Smooth muscle cell (in vitro differentiated cells): ENCODE results near the gene ACVRL1. TPM values are rescaled to one million over a fixed set of nuclear protein-coding genes. Genes with fewer than 3 reads are reported as not detected.
A peak's percentile ranks its signal among the peaks of the same experiment; 100 is the strongest.

Experiments used
- DNase-seq: peaks from one replicate; lab custom pipeline; 2025; ENCODE audit not compliant: unreplicated experiment; lab: John Stamatoyannopoulos, UW
- H2AFZ ChIP-seq: fragments of 200-600 bp; sonication (generic); 2 replicates; pipeline ENCODE4 v1.6.0; 2016; ENCODE audit warnings: antibody characterized with exemption, low read depth, mild to moderate bottlenecking
- H3F3A ChIP-seq: fragments of 200-600 bp; sonication (generic); 2 replicates; pipeline ENCODE4 v1.6.0; 2017; ENCODE audit warnings: antibody characterized with exemption, low read depth
- H3K27ac ChIP-seq: fragments of 200-600 bp; sonication (generic); 2 replicates; pipeline ENCODE4 v1.5.1; 2016; ENCODE audit warnings: low read depth, mild to moderate bottlenecking
- H3K27me3 ChIP-seq: fragments of 200-600 bp; sonication (generic); 2 replicates; pipeline ENCODE4 v1.6.1; 2016; ENCODE audit warnings: low read depth, mild to moderate bottlenecking
- H3K36me3 ChIP-seq: fragments of 200-600 bp; sonication (generic); 2 replicates; pipeline ENCODE4 v1.5.1; 2016; ENCODE audit warnings: low read depth
- H3K4me1 ChIP-seq: fragments of 200-600 bp; sonication (generic); 2 replicates; pipeline ENCODE4 v1.5.1; 2016; ENCODE audit warnings: low read depth
- H3K4me2 ChIP-seq: fragments of 200-600 bp; sonication (generic); 2 replicates; pipeline ENCODE4 v1.6.0; 2016; ENCODE audit warnings: mild to moderate bottlenecking
- H3K4me3 ChIP-seq: fragments of 200-600 bp; sonication (generic); 2 replicates; pipeline ENCODE4 v1.5.1; 2016; ENCODE audit warnings: mild to moderate bottlenecking
- H3K79me2 ChIP-seq: fragments of 200-600 bp; sonication (generic); 2 replicates; pipeline ENCODE4 v1.6.0; 2016; ENCODE audit warnings: low read depth, mild to moderate bottlenecking
- H3K9ac ChIP-seq: fragments of 200-600 bp; sonication (generic); 2 replicates; pipeline ENCODE4 v1.6.0; 2016; ENCODE audit warnings: low read depth
- H3K9me3 ChIP-seq: fragments of 200-600 bp; sonication (generic); replicated peaks from 2 replicates; pipeline ENCODE4 v1.5.1; 2016; ENCODE audit warnings: low read depth
- H4K20me1 ChIP-seq: fragments of 200-600 bp; sonication (generic); 2 replicates; pipeline ENCODE4 v1.6.0; 2016; ENCODE audit warnings: low read depth
- WGBS: methylation state at CpG from one replicate; pipeline ENCODE4 v1.1.7; 2016; ENCODE audit warnings: low lambda C conversion rate; 5-methylcytosine and 5-hydroxymethylcytosine counted together
- polyA plus RNA-seq: library from polyadenylated mRNA; unstranded; fragments of >200 nt; fragmentation: Nextera tagmentation; extraction: Ambion mirVana; gene quantifications from 2 replicates; pipeline ENCODE4 v1.2.1, GENCODE V29; 2016
- total RNA-seq: library from RNA; depleted of rRNA; stranded (reverse); fragments of >200 nt; gene quantifications from 2 replicates; pipeline ENCODE4 v1.2.3, GENCODE V29; 2014
- TF ChIP-seq, protein P1 (sequence below): fragments of 200-600 bp; sonication (generic); IDR thresholded peaks from 2 replicates; pipeline ENCODE4 v1.5.1; 2017; ENCODE audit warnings: borderline replicate concordance, mild to moderate bottlenecking, antibody characterized with exemption; ENCODE audit not compliant: insufficient read depth, poor library complexity, severe bottlenecking

ACVRL1 gene
- total and polyA plus RNA-seq, 2 experiments from 2014 or later = 8.4 to 10.4 TPM

DNA sequence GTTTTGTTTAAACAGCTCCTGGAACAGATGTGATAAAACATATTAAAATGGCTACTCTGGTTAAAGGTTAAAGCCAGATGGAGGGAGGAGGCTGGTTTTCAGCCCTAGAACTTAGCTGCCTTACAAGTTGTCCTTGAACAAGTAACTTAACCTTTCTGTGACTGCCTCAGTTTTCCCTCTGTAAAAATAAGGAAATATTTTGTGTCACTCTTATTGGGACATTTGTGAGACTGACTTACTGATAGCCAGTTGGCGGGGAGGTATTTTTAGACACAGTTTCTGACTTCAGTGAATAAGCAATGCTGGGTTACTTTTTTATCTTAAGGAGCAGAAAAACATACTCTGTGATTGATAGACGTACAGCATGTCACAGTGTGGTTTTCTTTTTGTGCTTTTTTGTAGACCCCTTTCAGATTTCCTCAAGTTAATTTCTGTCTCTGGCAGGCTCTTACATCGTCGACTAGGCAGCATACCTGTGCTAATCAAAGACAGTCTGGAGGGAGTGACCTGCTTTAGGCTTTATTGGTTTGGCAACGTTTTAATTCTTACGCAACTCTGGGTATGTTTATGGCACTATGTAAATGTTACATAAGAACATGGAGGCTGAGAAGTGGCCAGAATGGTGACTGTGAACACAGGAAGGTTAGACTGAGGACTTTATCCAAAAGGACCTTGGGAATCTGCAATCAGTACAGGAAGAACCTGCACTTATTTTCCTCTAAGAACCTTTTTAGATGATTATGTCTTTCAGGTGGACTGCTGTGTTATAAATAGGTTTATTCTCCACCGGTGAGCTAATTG lies 47.5 kb downstream of the ACVRL1 start:
- peak overlapping the region; percentile 94 for H3K4me3 ChIP-seq
- TF ChIP-seq, protein P1, sequence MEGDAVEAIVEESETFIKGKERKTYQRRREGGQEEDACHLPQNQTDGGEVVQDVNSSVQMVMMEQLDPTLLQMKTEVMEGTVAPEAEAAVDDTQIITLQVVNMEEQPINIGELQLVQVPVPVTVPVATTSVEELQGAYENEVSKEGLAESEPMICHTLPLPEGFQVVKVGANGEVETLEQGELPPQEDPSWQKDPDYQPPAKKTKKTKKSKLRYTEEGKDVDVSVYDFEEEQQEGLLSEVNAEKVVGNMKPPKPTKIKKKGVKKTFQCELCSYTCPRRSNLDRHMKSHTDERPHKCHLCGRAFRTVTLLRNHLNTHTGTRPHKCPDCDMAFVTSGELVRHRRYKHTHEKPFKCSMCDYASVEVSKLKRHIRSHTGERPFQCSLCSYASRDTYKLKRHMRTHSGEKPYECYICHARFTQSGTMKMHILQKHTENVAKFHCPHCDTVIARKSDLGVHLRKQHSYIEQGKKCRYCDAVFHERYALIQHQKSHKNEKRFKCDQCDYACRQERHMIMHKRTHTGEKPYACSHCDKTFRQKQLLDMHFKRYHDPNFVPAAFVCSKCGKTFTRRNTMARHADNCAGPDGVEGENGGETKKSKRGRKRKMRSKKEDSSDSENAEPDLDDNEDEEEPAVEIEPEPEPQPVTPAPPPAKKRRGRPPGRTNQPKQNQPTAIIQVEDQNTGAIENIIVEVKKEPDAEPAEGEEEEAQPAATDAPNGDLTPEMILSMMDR = no peak
- DNase-seq = no peak
- no peak overlapping the region for H3K9ac ChIP-seq
- no peak overlapping the region for H2AFZ ChIP-seq
- peaks cover 51% of the 10 kb centered on the region for H4K20me1 ChIP-seq
- peaks cover 26% of the 10 kb centered on the region for H3K4me1 ChIP-seq
- WGBS = 64% methylated on average over 7 of the region's 7 CpGs
- H3K79me2 ChIP-seq = peaks cover 61% of the 10 kb centered on the region
- no peaks in the 10 kb centered on the region for H3K9me3 ChIP-seq
- H3K36me3 ChIP-seq = no peaks in the 10 kb centered on the region
- peaks cover 18% of the 10 kb centered on the region for H3F3A ChIP-seq
- peak overlapping the region; percentile 37 for H3K27ac ChIP-seq
- peak overlapping the region; percentile 99 for H3K4me2 ChIP-seq
- no peaks in the 10 kb centered on the region for H3K27me3 ChIP-seq

DNA sequence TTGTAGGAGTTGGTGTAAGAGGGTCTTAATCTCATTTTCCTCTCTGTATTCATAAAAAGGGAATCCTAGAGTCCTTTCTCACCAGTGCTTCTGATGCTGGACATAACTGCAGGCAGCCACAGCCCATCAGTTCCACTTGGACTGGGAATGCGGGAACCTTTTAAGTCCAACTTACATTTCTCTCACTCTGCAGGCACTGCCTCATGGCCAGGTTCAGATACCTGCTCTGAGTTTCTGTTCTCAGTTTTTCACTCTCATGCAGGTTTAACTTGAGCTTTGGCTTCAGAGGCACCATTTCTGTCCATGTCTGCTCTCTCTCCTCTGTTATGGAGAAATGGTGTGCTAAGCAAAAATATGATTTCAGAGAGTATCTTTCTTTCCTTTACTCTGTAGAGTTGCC lies 48.4 kb downstream of the ACVRL1 start:
- WGBS = 96% methylated on average over 1 of the region's 1 CpG
- H3K79me2 ChIP-seq = peaks cover 62% of the 10 kb centered on the region

DNA sequence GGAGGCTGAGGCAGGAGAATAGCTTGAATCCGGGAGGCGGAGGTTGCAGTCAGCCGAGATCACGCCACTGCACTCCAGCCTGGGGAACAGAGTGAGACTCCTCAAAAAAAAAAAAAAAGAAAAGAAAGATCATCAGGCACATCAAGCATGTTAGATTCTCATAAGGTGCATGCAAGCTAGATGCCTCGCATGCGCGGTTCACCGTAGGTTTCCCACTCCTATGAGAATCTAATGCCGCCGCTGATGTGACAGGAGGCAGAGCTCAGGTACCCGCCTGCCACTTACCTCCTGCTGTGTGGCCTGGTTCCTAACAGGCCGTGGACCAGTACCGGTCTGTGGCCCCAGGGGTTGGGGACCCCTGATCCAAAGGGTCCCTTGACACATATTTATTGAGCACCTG lies 51.2 kb downstream of the ACVRL1 start:
- no peak overlapping the region for H2AFZ ChIP-seq
- H3K9ac ChIP-seq = no peak overlapping the region
- no peak for DNase-seq
- H3K27ac ChIP-seq = no peak overlapping the region
- H3K4me1 ChIP-seq = peaks cover 12% of the 10 kb centered on the region
- no peak overlapping the region for H3K4me2 ChIP-seq
- peaks cover 77% of the 10 kb centered on the region for H3K79me2 ChIP-seq
- no peaks in the 10 kb centered on the region for H3K9me3 ChIP-seq
- H3F3A ChIP-seq = peaks cover 8% of the 10 kb centered on the region
- H3K27me3 ChIP-seq = no peaks in the 10 kb centered on the region
- TF ChIP-seq, protein P1 = no peak
- no peak overlapping the region for H3K4me3 ChIP-seq
- 98% methylated on average over 13 of the region's 13 CpGs for WGBS
- peaks cover 76% of the 10 kb centered on the region for H4K20me1 ChIP-seq
- no peaks in the 10 kb centered on the region for H3K36me3 ChIP-seq

More for the DNA sequence above, 48.4 kb downstream of the ACVRL1 start:
- no peak for DNase-seq
- H3K27ac ChIP-seq = no peak overlapping the region
- no peaks in the 10 kb centered on the region for H3K27me3 ChIP-seq
- peaks cover 11% of the 10 kb centered on the region for H3F3A ChIP-seq
- H4K20me1 ChIP-seq = peaks cover 61% of the 10 kb centered on the region
- no peak overlapping the region for H3K9ac ChIP-seq
- H3K36me3 ChIP-seq = no peaks in the 10 kb centered on the region
- H2AFZ ChIP-seq = no peak overlapping the region
- no peaks in the 10 kb centered on the region for H3K9me3 ChIP-seq
- H3K4me3 ChIP-seq = no peak overlapping the region
- peaks cover 26% of the 10 kb centered on the region for H3K4me1 ChIP-seq
- no peak overlapping the region for H3K4me2 ChIP-seq
- TF ChIP-seq, protein P1 = no peak

DNA sequence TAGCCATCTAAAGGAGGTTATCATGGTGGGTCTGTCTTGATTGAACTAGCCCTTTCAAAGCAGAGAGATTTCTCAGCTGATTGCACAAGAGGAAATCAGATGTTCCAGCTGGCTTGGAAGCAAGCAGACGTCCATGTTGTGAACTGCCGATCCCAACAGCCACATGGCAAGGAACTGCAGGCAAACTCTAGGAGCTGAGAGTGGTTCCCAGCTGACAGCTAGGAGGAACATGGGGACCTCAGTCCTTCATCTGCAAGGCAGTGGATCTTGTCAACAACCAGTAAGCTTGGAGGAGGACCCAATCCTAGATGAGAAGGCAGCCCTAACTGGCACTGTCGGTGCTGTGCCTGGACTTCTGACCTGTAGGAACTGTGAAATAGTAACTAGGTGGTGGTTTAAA lies 51.9 kb downstream of the ACVRL1 start:
- Histone ChIP-seq H3K9me3 (no peaks in the 10 kb centered on the region), H3K4me3 (no peak overlapping the region), H3K9ac (no peak overlapping the region), H3K36me3 (no peaks in the 10 kb centered on the region), H3K27ac (no peak overlapping the region), H3K27me3 (no peaks in the 10 kb centered on the region), H3F3A (peaks cover 8% of the 10 kb centered on the region), H3K4me2 (no peak overlapping the region), H4K20me1 (peaks cover 80% of the 10 kb centered on the region), H3K4me1 (peaks cover 5% of the 10 kb centered on the region), H2AFZ (no peak overlapping the region), H3K79me2 (peaks cover 81% of the 10 kb centered on the region)
- TF ChIP-seq, protein P1 = no peak
- DNase-seq = no peak
- WGBS = 86% methylated on average over 3 of the region's 3 CpGs
